ENCODE data around the gene GUCY2C. TPM values are rescaled to one million over a fixed set of nuclear protein-coding genes. Genes with fewer than 3 reads are reported as not detected.

GUCY2C gene
- total RNA-seq, 1 donor from 2014 or later, result 0.11 TPM

GRCh38 chr12:14567351-14568162 lies 128.8 kb downstream of the GUCY2C start, which contains the start of gene PLBD1:
Gene PLBD1, minus strand, starts transcription at chr12:14567883. Its CDS starts 187 bp downstream, at chr12:14567696.
- no peaks in the 10 kb centered on the region for H3K36me3 ChIP-seq
- intact Hi-C loops (cut with micrococcal nuclease), result no loop called here
- peak; percentile 81 for DNase-seq
- peak within 1 kb of the TSS; percentile 95 for H3K27ac ChIP-seq (replicated peaks)
- no peaks in the 10 kb centered on the region for H3K9me3 ChIP-seq (replicated peaks)
- peak within 1 kb of the TSS; percentile 72 for H3K4me3 ChIP-seq
- no peak for TF ChIP-seq CTCF (IDR thresholded peaks at IDR 0.05; ENCODE audit: borderline replicate concordance)
- peaks cover 27% of the 10 kb centered on the region for H3K4me1 ChIP-seq
- H3K27me3 ChIP-seq (ENCODE audit: low read depth), result no peaks in the 10 kb centered on the region

- no peak for TF ChIP-seq CTCF (IDR thresholded peaks at IDR 0.05; ENCODE audit: borderline replicate concordance)
- Histone ChIP-seq H3K27ac (replicated peaks) (no peak overlapping the region), H3K36me3 (no peaks in the 10 kb centered on the region), H3K4me3 (no peak overlapping the region), H3K4me1 (peaks cover 34% of the 10 kb centered on the region), H3K9me3 (replicated peaks) (no peaks in the 10 kb centered on the region), H3K27me3 (ENCODE audit: low read depth) (no peaks in the 10 kb centered on the region)
- DNase-seq, result no peak
- intact Hi-C loops (cut with micrococcal nuclease), result no loop called here
Measured at GRCh38 chr12:14564336-14564959, 132.0 kb downstream of the GUCY2C start.

GRCh38 chr12:14563046-14563445 lies 133.4 kb downstream of the GUCY2C start:
- H3K4me1 ChIP-seq, result peaks cover 23% of the 10 kb centered on the region
- H3K27me3 ChIP-seq (ENCODE audit: low read depth), result no peaks in the 10 kb centered on the region
- H3K36me3 ChIP-seq, result no peaks in the 10 kb centered on the region
- no peak overlapping the region for H3K4me3 ChIP-seq
- H3K9me3 ChIP-seq (replicated peaks), result no peaks in the 10 kb centered on the region
- H3K27ac ChIP-seq (replicated peaks), result no peak overlapping the region
- DNase-seq, result no peak
- no peak for TF ChIP-seq CTCF (IDR thresholded peaks at IDR 0.05; ENCODE audit: borderline replicate concordance)
- intact Hi-C loops (cut with micrococcal nuclease), result no loop called here

Other genes with a start within 250 kb of the GUCY2C start
- gene PLBD1, start 128.7 kb downstream of the GUCY2C start, total RNA-seq, result 29.1 TPM
- 49.7 TPM for gene WBP11, start 106.9 kb upstream of the GUCY2C start, total RNA-seq
- 1.9 TPM for gene C12orf60, start 107.1 kb upstream of the GUCY2C start, total RNA-seq
- gene SMCO3, start 117.6 kb upstream of the GUCY2C start, total RNA-seq, result 0.14 TPM
- 5.0 TPM for gene ART4, start 146.9 kb upstream of the GUCY2C start, total RNA-seq
- gene MGP, start 189.3 kb upstream of the GUCY2C start, total RNA-seq, result 497 TPM
- gene ERP27, start 241.9 kb upstream of the GUCY2C start, total RNA-seq, result 0.14 TPM

All from left ventricle myocardium inferior (tissue), 1 donor.